Endothelial cell of umbilical vein (primary cell): Measurements from ENCODE around the gene LRP1B. TPM values are rescaled to one million over a fixed set of nuclear protein-coding genes. Genes with fewer than 3 reads are reported as not detected.

Source experiments
- BruUV-seq: library from RNA; stranded (reverse); fragments of 400-500 nt; replicated peaks from 2 replicates; lab custom pipeline; 2021; lab: Mats Ljungman, UMichigan
- CTCF ChIA-PET: fragments of 300-600, 350-600 bp; sonication (Branson Sonifier 250); formaldehyde crosslinking; loops from one replicate; lab custom pipeline; 2021; ENCODE audit warnings: antibody characterized with exemption, inconsistent platforms; lab: Charles Lee
- POLR2A ChIA-PET: fragments of 300-600, 350-600 bp; sonication (Branson Sonifier 250); formaldehyde crosslinking; loops from one replicate; lab custom pipeline; 2021; ENCODE audit warnings: antibody characterized with exemption, inconsistent platforms; lab: Charles Lee
- DNase-seq: peaks from one replicate; pipeline ENCODE4 v3.0.0-alpha.2; 2011; ENCODE audit warnings: low read depth, low spot score
- FAIRE-seq: peaks from 2 replicates; lab custom pipeline; 2011; peaks lifted over from hg19 to GRCh38; lab: Jason Lieb, UNC
- H2AFZ ChIP-seq: 2 replicates; pipeline ENCODE4 v1.6.0; 2012; ENCODE audit warnings: low read depth, low read length, control low read depth, inconsistent platforms
- H3K27ac ChIP-seq: 2 replicates; pipeline ENCODE4 v1.5.1; 2011; ENCODE audit warnings: low read depth, mild to moderate bottlenecking, control low read depth, low read length, moderate library complexity; ENCODE audit not compliant: insufficient read depth
- H3K27me3 ChIP-seq, 2 experiments: 2 replicates each; pipeline versions ENCODE4 v1.6.0 to v1.6.1; 2011; ENCODE audit warnings: low read length in 2 of 2, mixed read lengths in 1 of 2; ENCODE audit not compliant: control insufficient read depth in 2 of 2, insufficient read depth in 2 of 2
- H3K36me3 ChIP-seq, 2 experiments: 2 replicates in 1 of 2; 3 replicates in 1 of 2; pipeline ENCODE4 v1.5.1; 2011; ENCODE audit warnings: low read length in 2 of 2, mild to moderate bottlenecking in 1 of 2, moderate library complexity in 1 of 2; ENCODE audit not compliant: control insufficient read depth in 2 of 2, insufficient read depth in 2 of 2; ENCODE audit errors: extremely low read depth in 1 of 2
- H3K4me1 ChIP-seq: 3 replicates; pipeline ENCODE4 v1.5.1; 2011; ENCODE audit warnings: mild to moderate bottlenecking, low read length; ENCODE audit not compliant: control insufficient read depth, insufficient read depth; ENCODE audit errors: extremely low read depth
- H3K4me2 ChIP-seq: 2 replicates; pipeline ENCODE4 v1.6.1; 2011; ENCODE audit warnings: low read length, control low read depth, mixed read lengths; ENCODE audit not compliant: insufficient read depth
- H3K4me3 ChIP-seq, 3 experiments: fragments of 200-600 bp in 1 of 3; sonication (generic), shearing (Covaris generic) in 1 of 3; replicated peaks in 1 of 3; 2 replicates each; pipeline ENCODE4 v1.5.1; 2011 to 2016; ENCODE audit warnings: control low read depth in 3 of 3, low read length in 3 of 3, mild to moderate bottlenecking in 2 of 3, inconsistent platforms in 1 of 3, low read depth in 1 of 3, moderate library complexity in 1 of 3; ENCODE audit not compliant: insufficient read depth in 1 of 3
- H3K79me2 ChIP-seq: 2 replicates; pipeline ENCODE4 v1.6.0; 2012; ENCODE audit warnings: low read length, inconsistent platforms; ENCODE audit not compliant: control insufficient read depth, insufficient read depth
- H3K9ac ChIP-seq: replicated peaks from 2 replicates; pipeline ENCODE3; 2011; ENCODE audit warnings: low read length, control low read depth; ENCODE audit not compliant: insufficient read depth; ENCODE audit errors: extremely low read depth
- H3K9me1 ChIP-seq: replicated peaks from 3 replicates; pipeline ENCODE4 v1.6.0; 2011; ENCODE audit warnings: mild to moderate bottlenecking, low read length; ENCODE audit not compliant: control insufficient read depth, insufficient read depth; ENCODE audit errors: extremely low read depth
- H3K9me3 ChIP-seq: replicated peaks from 2 replicates; pipeline ENCODE4 v1.5.1; 2012; ENCODE audit warnings: low read length, inconsistent platforms; ENCODE audit not compliant: control insufficient read depth, insufficient read depth
- H4K20me1 ChIP-seq: replicated peaks from 2 replicates; pipeline ENCODE3; 2011; ENCODE audit warnings: mild to moderate bottlenecking, low read length; ENCODE audit not compliant: control insufficient read depth, insufficient read depth; ENCODE audit errors: extremely low read depth
- FOS ChIP-seq: IDR thresholded peaks from 2 replicates; pipeline ENCODE4 v1.6.1; 2011; ENCODE audit warnings: mild to moderate bottlenecking, low read length, moderate library complexity, borderline replicate concordance; ENCODE audit not compliant: insufficient read depth
- GATA2 ChIP-seq: IDR thresholded peaks from 2 replicates; pipeline ENCODE4 v1.7.0; 2011; ENCODE audit warnings: low read depth, mild to moderate bottlenecking, moderate library complexity, mixed read lengths, low read length; ENCODE audit not compliant: insufficient read length, insufficient read depth
- JUN ChIP-seq: IDR thresholded peaks from 2 replicates; pipeline ENCODE4 v1.6.1; 2011; ENCODE audit warnings: borderline replicate concordance, low read depth; ENCODE audit not compliant: insufficient read length, insufficient read depth
- POLR2AphosphoS5 ChIP-seq: IDR thresholded peaks from 2 replicates; pipeline ENCODE4 v1.6.1; 2012; ENCODE audit warnings: low read depth, mild to moderate bottlenecking, control low read depth, low read length, moderate library complexity; ENCODE audit not compliant: insufficient read depth
- dilution Hi-C: fragments of 300-500 bp; cut with MboI; formaldehyde crosslinking; loops from one replicate; pipeline ENCODE4 v1.15.0; 2019; ENCODE audit warnings: low sequenced_read_pairs; ENCODE audit not compliant: extremely low pct_ligation_motif_present
- intact Hi-C: fragments of 100-400 bp; cut with micrococcal nuclease; formaldehyde crosslinking; loops from one replicate; pipeline ENCODE4 v1.10.0; 2022
- polyA plus RNA-seq, 4 experiments: library from polyadenylated mRNA; depleted of rRNA in 3 of 4; stranded (reverse) in 3 of 4; unstranded in 1 of 4; fragments of >200 nt; gene quantifications; 2 replicates each; pipeline versions ENCODE4 v1.2.1 to v1.2.3, GENCODE V29; 2011 to 2012; ENCODE audit warnings: missing spikeins in 1 of 4
- total RNA-seq: library from RNA; stranded (reverse); gene quantifications from 2 replicates; pipeline ENCODE4 v1.2.3, GENCODE V29; 2021
- TF ChIP-seq, protein P1 (sequence below): IDR thresholded peaks from 2 replicates; pipeline ENCODE4 v1.6.1; 2011; ENCODE audit not compliant: insufficient read depth, insufficient read length
- TF ChIP-seq, protein P2 (sequence below), 2 donors: IDR thresholded peaks; 1 replicate in 1 of 2; 2 replicates in 1 of 2; pipeline ENCODE4 v1.5.1; 2011; ENCODE audit warnings: low read length in 2 of 2, mild to moderate bottlenecking in 2 of 2, moderate library complexity in 2 of 2, control low read depth in 1 of 2, inconsistent platforms in 1 of 2, low read depth in 1 of 2; ENCODE audit not compliant: insufficient read depth in 1 of 2; ENCODE audit errors: extremely low read depth in 1 of 2

LRP1B gene
- total and polyA plus RNA-seq, 2 donors (not counting 3 experiments of a cell fraction or from before 2014, with no cell fraction given) = 0.03 to 0.07 TPM

DNA sequence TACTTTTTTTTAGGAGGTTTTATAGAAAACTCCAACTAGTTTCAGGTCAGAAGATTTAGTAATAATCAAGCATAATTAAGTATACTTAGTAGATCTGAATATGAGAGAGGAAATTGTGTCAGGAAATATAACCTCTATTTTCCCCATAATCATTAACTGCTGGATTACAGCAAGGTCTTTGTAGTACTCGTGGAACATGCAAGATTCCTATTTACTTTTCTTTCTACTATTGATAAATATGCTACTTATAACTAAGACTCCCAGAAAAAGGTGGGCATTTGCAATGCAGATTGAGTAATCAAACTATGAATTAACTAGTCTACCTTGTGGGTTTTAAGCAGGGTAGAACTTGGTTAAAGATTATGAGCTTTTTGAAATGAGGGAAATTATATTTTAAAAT is 570.1 kb downstream of the LRP1B start:
- CTCF ChIA-PET = no interaction called here
- Histone ChIP-seq H3K4me3 (no peak overlapping the region), H3K9me1 (no peaks in the 10 kb centered on the region), H3K9me3 (no peaks in the 10 kb centered on the region), H3K27ac (no peak overlapping the region), H3K4me1 (no peaks in the 10 kb centered on the region), H3K79me2 (no peaks in the 10 kb centered on the region), H4K20me1 (no peaks in the 10 kb centered on the region), H3K4me2 (no peak overlapping the region), H3K36me3 (no peaks in the 10 kb centered on the region), H3K27me3 (no peaks in the 10 kb centered on the region), H2AFZ (no peak overlapping the region), H3K9ac (no peak overlapping the region)
- DNase-seq (no peak), FAIRE-seq (no peak)
- dilution Hi-C loops (no loop called here), intact Hi-C loops (no loop called here)
- BruUV-seq = no TSS peak
- TF ChIP-seq, protein P1, sequence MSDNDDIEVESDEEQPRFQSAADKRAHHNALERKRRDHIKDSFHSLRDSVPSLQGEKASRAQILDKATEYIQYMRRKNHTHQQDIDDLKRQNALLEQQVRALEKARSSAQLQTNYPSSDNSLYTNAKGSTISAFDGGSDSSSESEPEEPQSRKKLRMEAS = no peak
- TF ChIP-seq, protein P2, sequence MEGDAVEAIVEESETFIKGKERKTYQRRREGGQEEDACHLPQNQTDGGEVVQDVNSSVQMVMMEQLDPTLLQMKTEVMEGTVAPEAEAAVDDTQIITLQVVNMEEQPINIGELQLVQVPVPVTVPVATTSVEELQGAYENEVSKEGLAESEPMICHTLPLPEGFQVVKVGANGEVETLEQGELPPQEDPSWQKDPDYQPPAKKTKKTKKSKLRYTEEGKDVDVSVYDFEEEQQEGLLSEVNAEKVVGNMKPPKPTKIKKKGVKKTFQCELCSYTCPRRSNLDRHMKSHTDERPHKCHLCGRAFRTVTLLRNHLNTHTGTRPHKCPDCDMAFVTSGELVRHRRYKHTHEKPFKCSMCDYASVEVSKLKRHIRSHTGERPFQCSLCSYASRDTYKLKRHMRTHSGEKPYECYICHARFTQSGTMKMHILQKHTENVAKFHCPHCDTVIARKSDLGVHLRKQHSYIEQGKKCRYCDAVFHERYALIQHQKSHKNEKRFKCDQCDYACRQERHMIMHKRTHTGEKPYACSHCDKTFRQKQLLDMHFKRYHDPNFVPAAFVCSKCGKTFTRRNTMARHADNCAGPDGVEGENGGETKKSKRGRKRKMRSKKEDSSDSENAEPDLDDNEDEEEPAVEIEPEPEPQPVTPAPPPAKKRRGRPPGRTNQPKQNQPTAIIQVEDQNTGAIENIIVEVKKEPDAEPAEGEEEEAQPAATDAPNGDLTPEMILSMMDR (IDR thresholded peaks at IDR 0.05; ENCODE audit: extremely low read depth in 1 of 2, insufficient read depth in 1 of 2, low read depth in 1 of 2, low read length in 2 of 2) = no peak
- POLR2A ChIA-PET = no interaction called here

DNA sequence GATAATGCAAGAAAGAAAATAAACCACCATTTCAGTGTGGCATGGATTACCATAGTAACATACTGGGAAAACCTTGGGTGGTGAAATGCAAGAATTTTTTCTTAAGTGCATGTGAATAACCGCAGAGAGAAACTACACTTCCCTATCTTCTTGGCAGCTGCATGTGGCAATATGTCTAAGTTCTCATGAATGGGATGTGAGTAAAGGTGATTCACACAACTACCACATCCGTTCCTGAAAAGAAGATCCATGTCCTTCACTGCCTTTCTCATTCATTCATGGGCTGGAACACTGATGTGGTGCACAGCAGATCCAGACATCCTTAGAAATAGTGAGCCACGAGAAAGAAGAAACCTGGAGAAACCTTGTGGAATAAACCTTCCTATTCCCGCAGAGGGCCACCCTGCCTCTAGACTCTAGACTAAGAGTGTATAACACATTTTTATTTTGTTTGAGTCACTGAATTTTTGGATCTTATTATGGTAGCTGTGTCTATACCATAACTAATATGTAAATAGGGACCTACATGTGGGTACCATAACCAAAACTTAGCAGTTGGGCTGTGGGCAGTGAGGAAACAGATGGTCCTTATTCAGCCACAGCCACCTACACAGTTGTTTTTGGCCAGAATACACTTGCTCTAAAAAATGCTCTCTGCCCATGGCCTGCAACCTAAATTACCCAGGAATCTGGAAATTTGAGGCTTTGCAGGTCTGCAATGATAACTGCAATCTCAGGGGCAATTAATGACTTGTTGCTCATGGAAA is 573.3 kb downstream of the LRP1B start:
- no peak overlapping the region for H3K4me3 ChIP-seq
- H3K79me2 ChIP-seq = no peaks in the 10 kb centered on the region
- no peaks in the 10 kb centered on the region for H3K36me3 ChIP-seq
- intact Hi-C loops = no loop called here
- dilution Hi-C loops = no loop called here
- no peak overlapping the region for H3K27ac ChIP-seq
- no TSS peak for BruUV-seq
- CTCF ChIA-PET = no interaction called here
- no peak overlapping the region for H3K4me2 ChIP-seq
- no peaks in the 10 kb centered on the region for H3K9me3 ChIP-seq
- POLR2A ChIA-PET = no interaction called here
- DNase-seq (peak; percentile 45), FAIRE-seq (peak; percentile 75)
- TF ChIP-seq, protein P2 (IDR thresholded peaks at IDR 0.05; ENCODE audit: extremely low read depth in 1 of 2, insufficient read depth in 1 of 2, low read depth in 1 of 2, low read length in 2 of 2) = no peak
- TF ChIP-seq POLR2AphosphoS5 (peak; percentile 59), GATA2 (peak; percentile 56), FOS (peak; percentile 78), JUN (no peak)
- TF ChIP-seq, protein P1 = no peak
- no peak overlapping the region for H3K9ac ChIP-seq
- H2AFZ ChIP-seq = no peak overlapping the region
- H3K27me3 ChIP-seq = no peaks in the 10 kb centered on the region
- H3K9me1 ChIP-seq = no peaks in the 10 kb centered on the region
- no peaks in the 10 kb centered on the region for H4K20me1 ChIP-seq
- no peaks in the 10 kb centered on the region for H3K4me1 ChIP-seq
